Ovary (tissue), 9 donors: ENCODE results near the gene ARV1. TPM values are rescaled to one million over a fixed set of nuclear protein-coding genes. Genes with fewer than 3 reads are reported as not detected.

Source experiments
- DNase-seq, 5 donors: peaks; one replicate each; pipeline ENCODE4 v3.0.0-alpha.2; 2019 to 2020
- H3K27ac ChIP-seq, 2 donors: fragments of 200-600 bp; one replicate each; pipeline versions ENCODE4 v1.5.1 to v1.8.0; 2019 to 2022
- H3K27me3 ChIP-seq: fragments of 200-600 bp; one replicate; pipeline ENCODE4 v1.8.0; 2022
- H3K36me3 ChIP-seq: fragments of 200-600 bp; sonication (generic); one replicate; pipeline ENCODE4 v1.5.1; 2019
- H3K4me1 ChIP-seq: one replicate; pipeline ENCODE4 v1.8.1; 2013; ENCODE audit warnings: mild to moderate bottlenecking, moderate library complexity; ENCODE audit not compliant: insufficient read depth
- H3K4me3 ChIP-seq: fragments of 200-600 bp; sonication (generic); one replicate; pipeline ENCODE4 v1.5.1; 2017
- H3K9me3 ChIP-seq, 2 donors: fragments of 200-600 bp in 1 of 2; sonication (generic) in 1 of 2; one replicate each; pipeline versions ENCODE4 v1.5.1 to v1.8.1; 2013 to 2019; ENCODE audit warnings: mild to moderate bottlenecking in 1 of 2, moderate library complexity in 1 of 2
- CTCF ChIP-seq, 3 donors: fragments of 450-650 bp in 2 of 3; fragments of 200-600 bp in 1 of 3; IDR thresholded peaks; one replicate each; pipeline versions ENCODE4 v1.5.1 to v1.8.0; 2016 to 2022; ENCODE audit warnings: antibody characterized with exemption in 3 of 3, mild to moderate bottlenecking in 1 of 3
- EP300 ChIP-seq: sonication (generic); formaldehyde crosslinking; IDR thresholded peaks from one replicate; pipeline ENCODE4 v1.6.1; 2017; ENCODE audit warnings: antibody characterized with exemption
- POLR2A ChIP-seq: fragments of 450-650 bp; IDR thresholded peaks from one replicate; pipeline ENCODE4 v1.6.1; 2017; ENCODE audit warnings: antibody characterized with exemption, mild to moderate bottlenecking, moderate library complexity
- WGBS, 3 donors: extraction: QIAGEN DNeasy Blood & Tissue Kit in 1 of 3; methylation state at CpG; one replicate each; pipeline versions ENCODE4 v1.1.5 to v1.1.7; 2013 to 2017; 5-methylcytosine and 5-hydroxymethylcytosine counted together
- intact Hi-C, 4 donors: fragments of 100-400 bp; cut with DNase I; formaldehyde crosslinking; loops; one replicate each; pipeline versions ENCODE4 v1.11.0 to v1.15.1; 2022 to 2023
- polyA plus RNA-seq, 2 donors: library from polyadenylated mRNA; stranded (reverse); fragments of 200-250 nt in 1 of 2; fragments of 350-450 nt in 1 of 2; fragmentation: Illumina TruSeq in 1 of 2; extraction: RNeasy Lipid Tissue Mini Kit (QIAGEN cat#74804) in 1 of 2; gene quantifications; one replicate each; pipeline ENCODE4 v1.2.3, GENCODE V29; 2013 to 2014
- total RNA-seq, 7 donors: library from RNA; depleted of rRNA in 2 of 7; stranded (reverse); fragments of >200 nt in 2 of 7; fragmentation: NEBNext Ultra II Directional in 3 of 7; extraction: Animal tissue kit (Norgen Biotek cat#: 25700) in 3 of 7; gene quantifications; one replicate each; pipeline versions ENCODE4 v1.1.0 to v1.2.4, GENCODE V29; 2016 to 2023
- donor health status: DM: no; HTN: no; CAD: no; lungs with moderate emphysema.
- donor health status: DM: no; HTN: no; CAD: no.
- donor health status: Bipolar disorder and iron deficiency.
- donor health status: DM: yes; HTN: yes; CAD: no.
- donor health status: DM: no; HTN: no; CAD: no.
- donor health status: DM: yes; HTN: yes; CAD: no.

The ARV1 gene
- total and polyA plus RNA-seq, 9 donors = 9.0 to 19.2 (median 13.1) TPM

GRCh38 chr1:230943048-230943593 is 35.8 kb upstream of the ARV1 start:
- Histone ChIP-seq H3K4me3 (no peak overlapping the region), H3K27me3 (no peaks in the 10 kb centered on the region), H3K36me3 (no peaks in the 10 kb centered on the region), H3K4me1 (no peaks in the 10 kb centered on the region), H3K9me3 (no peaks in the 10 kb centered on the region), H3K27ac (no peak overlapping the region)
- DNase-seq = no peak
- intact Hi-C loops = no loop called here
- WGBS, 3 donors = 97 to 99% (median 98%) methylated on average over 2 of the region's 2 CpGs
- no peak for TF ChIP-seq CTCF (IDR thresholded peaks at IDR 0.05)
- TF ChIP-seq POLR2A = no peak
- TF ChIP-seq EP300 = no peak

GRCh38 chr1:230948301-230948700 is 30.6 kb upstream of the ARV1 start:
- TF ChIP-seq EP300 (no peak), POLR2A (no peak), CTCF (IDR thresholded peaks at IDR 0.05) (no peak)
- DNase-seq = no peak
- H3K36me3 ChIP-seq = no peaks in the 10 kb centered on the region
- H3K27me3 ChIP-seq = no peaks in the 10 kb centered on the region
- no peak overlapping the region for H3K4me3 ChIP-seq
- 81 to 96% (median 86%) methylated on average over 1 of the region's 1 CpG for WGBS, 3 donors
- H3K27ac ChIP-seq = no peak overlapping the region
- intact Hi-C loops = loop anchor here in 1 of 4 donors (2.0 kb wide), 1 partner anchor 66 kb away; no protein-coding TSS in a partner anchor
- H3K9me3 ChIP-seq = no peaks in the 10 kb centered on the region
- H3K4me1 ChIP-seq = no peaks in the 10 kb centered on the region

GRCh38 chr1:230948903-230949302 is 30.0 kb upstream of the ARV1 start:
- Histone ChIP-seq H3K27ac (no peak overlapping the region), H3K4me1 (no peaks in the 10 kb centered on the region), H3K4me3 (no peak overlapping the region), H3K27me3 (no peaks in the 10 kb centered on the region), H3K9me3 (no peaks in the 10 kb centered on the region), H3K36me3 (no peaks in the 10 kb centered on the region)
- WGBS, 3 donors = 89 to 97% (median 97%) methylated on average over 3 of the region's 3 CpGs
- no peak for DNase-seq
- intact Hi-C loops = loop anchor here in 1 of 4 donors (2.0 kb wide), 1 partner anchor 66 kb away; no protein-coding TSS in a partner anchor
- TF ChIP-seq EP300 (no peak), CTCF (IDR thresholded peaks at IDR 0.05) (no peak), POLR2A (no peak)

- no peaks in the 10 kb centered on the region for H3K9me3 ChIP-seq
- H3K36me3 ChIP-seq = no peaks in the 10 kb centered on the region
- WGBS, 3 donors = 53 to 92% (median 90%) methylated on average over 3 of the region's 3 CpGs
- no peak for DNase-seq
- TF ChIP-seq POLR2A (no peak), EP300 (no peak), CTCF (IDR thresholded peaks at IDR 0.05) (no peak)
- H3K27ac ChIP-seq = no peak overlapping the region
- no peaks in the 10 kb centered on the region for H3K4me1 ChIP-seq
- no peak overlapping the region for H3K4me3 ChIP-seq
- no peaks in the 10 kb centered on the region for H3K27me3 ChIP-seq
- intact Hi-C loops = no loop called here
Observed at GRCh38 chr1:230950404-230950803, 28.5 kb upstream of the ARV1 start.
